ENCODE data around the gene NUMB. TPM values are rescaled to one million over a fixed set of nuclear protein-coding genes. Genes with fewer than 3 reads are reported as not detected.
A peak's percentile ranks its signal among the peaks of the same experiment; 100 is the strongest.

The NUMB gene
- total and polyA plus RNA-seq, 2 experiments from 2014 or later: 64.8 to 142 TPM

DNA sequence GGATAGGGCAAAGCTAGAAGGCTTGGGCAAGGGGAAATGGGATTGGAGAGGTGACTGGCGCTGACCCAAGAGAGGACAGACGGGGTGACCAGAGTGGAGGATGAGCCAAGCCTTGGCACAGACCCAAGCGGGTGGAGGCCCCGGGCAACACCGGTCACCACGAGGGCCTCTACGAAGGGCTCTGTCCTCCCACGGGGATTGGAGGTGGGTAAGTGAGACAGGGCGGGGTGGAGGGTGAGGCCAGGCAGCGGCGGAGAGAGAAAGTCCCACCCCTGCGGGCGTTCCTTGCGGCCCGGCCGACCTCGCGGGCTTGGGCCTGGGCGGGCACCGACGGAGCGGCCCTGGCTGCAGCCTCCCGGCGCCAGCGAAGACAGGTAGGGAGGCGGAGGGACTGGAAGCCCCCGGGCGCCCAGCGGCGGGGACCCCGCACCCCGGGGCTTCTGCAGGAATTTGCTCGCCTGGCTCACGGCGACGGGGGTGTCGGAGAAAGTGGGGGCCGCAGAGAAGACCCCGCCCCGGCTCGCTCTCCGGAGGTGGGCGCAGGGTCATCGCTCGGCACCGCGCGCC, 221.0 kb downstream of the NUMB start, which contains the start of gene PAPLN:
Gene PAPLN (plus strand): TSS at position 288 of the 567 bp plus-strand sequence. CDS start 2,273 bp downstream, outside the sequence.
- WGBS, 2 experiments (ENCODE audit: low coverage in 1 of 2, low lambda C conversion rate in 2 of 2, missing lambda C conversion rate in 2 of 2): 1 to 3% methylated on average over 25 to 46 of the region's 48 CpGs
- in situ Hi-C loops (cut with MboI): no loop called here
- H3K27ac ChIP-seq: no peak within 1 kb of the TSS
- H3K9ac ChIP-seq: no peak within 1 kb of the TSS
- peaks cover 17% of the 10 kb centered on the region for H3K4me1 ChIP-seq (ENCODE audit: insufficient read depth)
- H2AFZ ChIP-seq: peak within 1 kb of the TSS; percentile 62
- no peaks in the 10 kb centered on the region for H3K9me2 ChIP-seq (ENCODE audit: insufficient read depth)
- H3K9me3 ChIP-seq (ENCODE audit: low read depth): no peaks in the 10 kb centered on the region
- no peak for TF ChIP-seq EZH2 (IDR thresholded peaks at IDR 0.05; ENCODE audit: insufficient read depth, poor library complexity, severe bottlenecking)
- TF ChIP-seq EZH2phosphoT487 (IDR thresholded peaks at IDR 0.05; ENCODE audit: insufficient read depth, low read depth): no peak
- no peaks in the 10 kb centered on the region for H3K79me2 ChIP-seq (ENCODE audit: insufficient read depth)
- H3K4me2 ChIP-seq (ENCODE audit: unreplicated experiment): peak within 1 kb of the TSS; percentile 81
- peak; percentile 43 for DNase-seq
- no peaks in the 10 kb centered on the region for H3K36me3 ChIP-seq (ENCODE audit: low read depth)
- H3K4me3 ChIP-seq: peak within 1 kb of the TSS; percentile 57
- H3K27me3 ChIP-seq (replicated peaks; ENCODE audit: insufficient read depth): peaks cover 38% of the 10 kb centered on the region
- H3F3A ChIP-seq (ENCODE audit: insufficient read depth): peaks cover 12% of the 10 kb centered on the region
- H4K20me1 ChIP-seq (ENCODE audit: insufficient read depth): no peaks in the 10 kb centered on the region

DNA sequence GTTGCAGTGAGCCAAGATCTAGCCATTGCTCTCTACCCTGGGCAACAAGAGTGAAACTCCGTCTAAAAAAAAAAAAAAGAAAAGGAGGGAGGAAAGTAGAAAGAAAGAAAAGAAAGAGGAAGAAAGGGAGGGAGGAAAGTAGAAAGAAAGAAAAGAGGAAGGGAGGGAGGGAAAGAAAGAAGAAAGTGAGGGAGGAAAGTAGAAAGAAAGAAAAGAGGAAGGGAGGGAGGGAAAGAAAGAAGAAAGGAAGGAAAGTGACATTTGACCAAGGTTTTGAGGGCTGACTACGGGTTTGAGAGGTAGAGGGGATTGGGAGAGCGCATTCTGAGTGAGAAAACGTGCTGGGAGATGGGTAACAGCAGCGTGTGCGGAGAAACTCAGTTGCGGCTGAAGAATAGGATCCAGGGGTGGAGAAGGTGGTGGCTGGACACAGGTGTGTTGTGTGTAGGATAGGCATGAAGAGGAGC, 221.6 kb downstream of the NUMB start:
- Histone ChIP-seq H3F3A (ENCODE audit: insufficient read depth) (peaks cover 12% of the 10 kb centered on the region), H3K4me2 (ENCODE audit: unreplicated experiment) (no peak overlapping the region), H2AFZ (no peak overlapping the region), H3K79me2 (ENCODE audit: insufficient read depth) (no peaks in the 10 kb centered on the region), H3K27me3 (replicated peaks; ENCODE audit: insufficient read depth) (peaks cover 38% of the 10 kb centered on the region), H3K9ac (no peak overlapping the region), H3K4me3 (no peak overlapping the region), H3K36me3 (ENCODE audit: low read depth) (no peaks in the 10 kb centered on the region), H3K9me2 (ENCODE audit: insufficient read depth) (no peaks in the 10 kb centered on the region), H4K20me1 (ENCODE audit: insufficient read depth) (no peaks in the 10 kb centered on the region), H3K9me3 (ENCODE audit: low read depth) (no peaks in the 10 kb centered on the region), H3K27ac (no peak overlapping the region), H3K4me1 (ENCODE audit: insufficient read depth) (peaks cover 17% of the 10 kb centered on the region)
- no peak for TF ChIP-seq EZH2 (IDR thresholded peaks at IDR 0.05; ENCODE audit: insufficient read depth, poor library complexity, severe bottlenecking)
- TF ChIP-seq EZH2phosphoT487 (IDR thresholded peaks at IDR 0.05; ENCODE audit: insufficient read depth, low read depth): no peak
- in situ Hi-C loops (cut with MboI): no loop called here
- DNase-seq: no peak
- 88 to 93% methylated on average over 7 of the region's 7 CpGs for WGBS, 2 experiments (ENCODE audit: low coverage in 1 of 2, low lambda C conversion rate in 2 of 2, missing lambda C conversion rate in 2 of 2)

GRCh38 chr14:73236157-73236556, 222.2 kb downstream of the NUMB start:
- peaks cover 12% of the 10 kb centered on the region for H3F3A ChIP-seq (ENCODE audit: insufficient read depth)
- no peaks in the 10 kb centered on the region for H3K79me2 ChIP-seq (ENCODE audit: insufficient read depth)
- H3K27ac ChIP-seq: no peak overlapping the region
- no peak overlapping the region for H3K4me3 ChIP-seq
- H3K27me3 ChIP-seq (replicated peaks; ENCODE audit: insufficient read depth): peaks cover 38% of the 10 kb centered on the region
- H4K20me1 ChIP-seq (ENCODE audit: insufficient read depth): no peaks in the 10 kb centered on the region
- no peak overlapping the region for H2AFZ ChIP-seq
- H3K9me2 ChIP-seq (ENCODE audit: insufficient read depth): no peaks in the 10 kb centered on the region
- no peak overlapping the region for H3K9ac ChIP-seq
- 84 to 87% methylated on average over 11 of the region's 11 CpGs for WGBS, 2 experiments (ENCODE audit: low coverage in 1 of 2, low lambda C conversion rate in 2 of 2, missing lambda C conversion rate in 2 of 2)
- in situ Hi-C loops (cut with MboI): no loop called here
- DNase-seq: no peak
- peaks cover 17% of the 10 kb centered on the region for H3K4me1 ChIP-seq (ENCODE audit: insufficient read depth)
- no peaks in the 10 kb centered on the region for H3K9me3 ChIP-seq (ENCODE audit: low read depth)
- H3K4me2 ChIP-seq (ENCODE audit: unreplicated experiment): no peak overlapping the region
- no peaks in the 10 kb centered on the region for H3K36me3 ChIP-seq (ENCODE audit: low read depth)
- TF ChIP-seq EZH2phosphoT487 (IDR thresholded peaks at IDR 0.05; ENCODE audit: insufficient read depth, low read depth): no peak
- TF ChIP-seq EZH2 (IDR thresholded peaks at IDR 0.05; ENCODE audit: insufficient read depth, poor library complexity, severe bottlenecking): no peak

DNA sequence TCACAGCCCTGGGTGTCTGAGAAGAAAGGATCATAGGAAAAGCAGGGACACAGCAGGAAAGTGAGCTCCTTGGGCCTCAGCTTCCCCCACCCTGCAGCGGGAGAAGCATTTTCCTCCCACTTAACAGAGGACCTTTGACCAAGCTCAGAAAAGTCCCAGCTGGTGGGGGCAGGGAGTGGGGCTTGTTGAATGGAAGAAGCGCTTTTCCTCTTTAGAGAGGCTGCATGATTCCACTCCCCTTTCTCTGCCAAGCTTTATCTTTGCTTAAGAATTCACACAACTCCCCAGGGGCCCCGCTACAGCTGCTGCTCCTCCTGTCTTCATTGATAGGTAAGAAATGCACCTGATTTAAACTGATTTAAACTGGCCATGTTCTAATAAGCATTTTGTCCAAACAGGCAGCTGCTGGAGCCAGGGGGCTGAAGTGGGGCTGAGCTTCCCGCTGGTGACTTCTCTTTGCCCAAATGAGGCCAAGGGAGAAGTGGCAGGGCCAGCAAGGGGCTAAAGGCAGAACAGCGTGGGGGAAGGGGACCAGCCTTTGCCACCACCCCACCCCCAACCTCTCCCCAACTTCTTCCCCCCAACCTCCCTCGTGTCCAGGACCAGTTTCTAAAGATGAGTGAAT, 222.7 kb downstream of the NUMB start:
- H2AFZ ChIP-seq: no peak overlapping the region
- H3K4me2 ChIP-seq (ENCODE audit: unreplicated experiment): no peak overlapping the region
- TF ChIP-seq EZH2 (IDR thresholded peaks at IDR 0.05; ENCODE audit: insufficient read depth, poor library complexity, severe bottlenecking) (no peak), EZH2phosphoT487 (IDR thresholded peaks at IDR 0.05; ENCODE audit: insufficient read depth, low read depth) (no peak)
- H3K27ac ChIP-seq: no peak overlapping the region
- no peaks in the 10 kb centered on the region for H3K36me3 ChIP-seq (ENCODE audit: low read depth)
- no peak overlapping the region for H3K9ac ChIP-seq
- no peak for DNase-seq
- no peaks in the 10 kb centered on the region for H3K9me2 ChIP-seq (ENCODE audit: insufficient read depth)
- WGBS, 2 experiments (ENCODE audit: low coverage in 1 of 2, low lambda C conversion rate in 2 of 2, missing lambda C conversion rate in 2 of 2): 71 to 83% methylated on average over 6 of the region's 6 CpGs
- no peaks in the 10 kb centered on the region for H4K20me1 ChIP-seq (ENCODE audit: insufficient read depth)
- peaks cover 17% of the 10 kb centered on the region for H3K4me1 ChIP-seq (ENCODE audit: insufficient read depth)
- peaks cover 38% of the 10 kb centered on the region for H3K27me3 ChIP-seq (replicated peaks; ENCODE audit: insufficient read depth)
- H3K4me3 ChIP-seq: no peak overlapping the region
- H3F3A ChIP-seq (ENCODE audit: insufficient read depth): peaks cover 12% of the 10 kb centered on the region
- no peaks in the 10 kb centered on the region for H3K79me2 ChIP-seq (ENCODE audit: insufficient read depth)
- no peaks in the 10 kb centered on the region for H3K9me3 ChIP-seq (ENCODE audit: low read depth)
- in situ Hi-C loops (cut with MboI): no loop called here

Measured in GM23248 (cell line).